ENCODE results near the gene CTCFL.

- no peak for TF ChIP-seq POLR2A (IDR thresholded peaks at IDR 0.05)
- TF ChIP-seq EP300 (IDR thresholded peaks at IDR 0.05), result no peak
These were observed 48.1 kb downstream of the CTCFL start for GRCh38 chr20:57476641-57477461.
